Colonic mucosa (tissue), 4 donors: ENCODE measurements around the gene RNLS. TPM values are rescaled to one million over a fixed set of nuclear protein-coding genes. Genes with fewer than 3 reads are reported as not detected.

ENCODE experiments used
- DNase-seq: peaks from one replicate; pipeline ENCODE4 v3.0.0-alpha.2; 2020
- H3K27ac ChIP-seq: fragments of 200-600 bp; one replicate; pipeline ENCODE4 v1.8.0; 2021
- H3K27me3 ChIP-seq: fragments of 200-600 bp; one replicate; pipeline ENCODE4 v1.8.0; 2021
- H3K36me3 ChIP-seq: fragments of 200-600 bp; one replicate; pipeline ENCODE4 v1.8.0; 2021
- H3K4me1 ChIP-seq: fragments of 200-600 bp; one replicate; pipeline ENCODE4 v1.8.0; 2021; ENCODE audit warnings: mild to moderate bottlenecking
- H3K4me3 ChIP-seq: fragments of 200-600 bp; one replicate; pipeline ENCODE4 v1.8.0; 2021
- H3K9ac ChIP-seq, 2 donors: one replicate each; pipeline ENCODE4 v1.7.0; 2013; ENCODE audit warnings: control low read depth in 2 of 2, low read depth in 2 of 2, low read length in 2 of 2
- H3K9me3 ChIP-seq: fragments of 200-600 bp; one replicate; pipeline ENCODE4 v1.8.0; 2021
- intact Hi-C: fragments of 100-400 bp; cut with DNase I; formaldehyde crosslinking; loops from one replicate; pipeline ENCODE4 v1.14.1; 2022
- total RNA-seq, 2 donors: library from RNA; stranded (reverse); fragmentation: NEBNext Ultra II Directional in 1 of 2; extraction: Animal tissue kit (Norgen Biotek cat#: 25700) in 1 of 2; gene quantifications; one replicate each; pipeline ENCODE4 v1.2.1, GENCODE V29; 2021
- TF ChIP-seq, protein P1 (sequence below): fragments of 200-600 bp; IDR thresholded peaks from one replicate; pipeline ENCODE4 v1.8.0; 2022; ENCODE audit warnings: antibody characterized with exemption, mild to moderate bottlenecking
- donor health status: healthy.
- donor health status: DM: no; HTN: no; CAD: no.
- donor health status: DM: no; HTN: no; CAD: no.

Gene RNLS
- total RNA-seq, 2 donors from 2014 or later, result 13.0 to 19.1 TPM

DNA sequence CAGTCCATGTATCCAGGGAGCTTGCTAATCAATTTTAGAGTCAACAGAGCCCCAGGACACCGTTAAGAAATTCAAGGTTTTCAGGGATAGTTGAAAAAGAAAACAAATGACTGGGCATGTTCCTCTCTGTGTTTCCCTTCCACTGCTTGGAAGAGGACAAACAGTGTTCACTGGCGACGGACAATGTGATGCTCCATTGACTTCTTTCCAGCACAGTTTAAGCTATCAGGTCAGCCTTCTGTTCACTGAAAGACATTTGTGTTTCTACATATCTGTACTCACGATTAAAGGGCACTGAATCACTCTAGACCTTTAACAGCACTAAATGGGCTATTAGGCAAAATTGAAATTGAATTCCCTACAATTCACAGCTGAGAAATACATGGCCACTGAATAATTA, 123.6 kb downstream of the RNLS start:
- H3K36me3 ChIP-seq, result no peaks in the 10 kb centered on the region
- no peak overlapping the region for H3K4me3 ChIP-seq
- no peak for DNase-seq
- H3K4me1 ChIP-seq, result no peaks in the 10 kb centered on the region
- H3K9ac ChIP-seq, result no peak overlapping the region
- TF ChIP-seq, protein P1, sequence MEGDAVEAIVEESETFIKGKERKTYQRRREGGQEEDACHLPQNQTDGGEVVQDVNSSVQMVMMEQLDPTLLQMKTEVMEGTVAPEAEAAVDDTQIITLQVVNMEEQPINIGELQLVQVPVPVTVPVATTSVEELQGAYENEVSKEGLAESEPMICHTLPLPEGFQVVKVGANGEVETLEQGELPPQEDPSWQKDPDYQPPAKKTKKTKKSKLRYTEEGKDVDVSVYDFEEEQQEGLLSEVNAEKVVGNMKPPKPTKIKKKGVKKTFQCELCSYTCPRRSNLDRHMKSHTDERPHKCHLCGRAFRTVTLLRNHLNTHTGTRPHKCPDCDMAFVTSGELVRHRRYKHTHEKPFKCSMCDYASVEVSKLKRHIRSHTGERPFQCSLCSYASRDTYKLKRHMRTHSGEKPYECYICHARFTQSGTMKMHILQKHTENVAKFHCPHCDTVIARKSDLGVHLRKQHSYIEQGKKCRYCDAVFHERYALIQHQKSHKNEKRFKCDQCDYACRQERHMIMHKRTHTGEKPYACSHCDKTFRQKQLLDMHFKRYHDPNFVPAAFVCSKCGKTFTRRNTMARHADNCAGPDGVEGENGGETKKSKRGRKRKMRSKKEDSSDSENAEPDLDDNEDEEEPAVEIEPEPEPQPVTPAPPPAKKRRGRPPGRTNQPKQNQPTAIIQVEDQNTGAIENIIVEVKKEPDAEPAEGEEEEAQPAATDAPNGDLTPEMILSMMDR, result no peak
- H3K27ac ChIP-seq, result no peak overlapping the region
- intact Hi-C loops, result no loop called here
- H3K27me3 ChIP-seq, result no peaks in the 10 kb centered on the region
- H3K9me3 ChIP-seq, result no peaks in the 10 kb centered on the region

- intact Hi-C loops, result no loop called here
- TF ChIP-seq, protein P1, result no peak
- no peak overlapping the region for H3K27ac ChIP-seq
- H3K36me3 ChIP-seq, result no peaks in the 10 kb centered on the region
- H3K4me3 ChIP-seq, result no peak overlapping the region
- H3K27me3 ChIP-seq, result no peaks in the 10 kb centered on the region
- no peaks in the 10 kb centered on the region for H3K4me1 ChIP-seq
- no peaks in the 10 kb centered on the region for H3K9me3 ChIP-seq
- DNase-seq, result no peak
- H3K9ac ChIP-seq, result no peak overlapping the region
Observed at GRCh38 chr10:88458209-88458608, 124.9 kb downstream of the RNLS start.

GRCh38 chr10:88457660-88458059, 125.5 kb downstream of the RNLS start:
- DNase-seq, result no peak
- H3K9ac ChIP-seq, result no peak overlapping the region
- TF ChIP-seq, protein P1, result no peak
- H3K4me1 ChIP-seq, result no peaks in the 10 kb centered on the region
- H3K27ac ChIP-seq, result no peak overlapping the region
- H3K4me3 ChIP-seq, result no peak overlapping the region
- H3K36me3 ChIP-seq, result no peaks in the 10 kb centered on the region
- intact Hi-C loops, result no loop called here
- no peaks in the 10 kb centered on the region for H3K27me3 ChIP-seq
- H3K9me3 ChIP-seq, result no peaks in the 10 kb centered on the region

GRCh38 chr10:88456730-88457129, 126.4 kb downstream of the RNLS start:
- no peak for DNase-seq
- Histone ChIP-seq H3K4me1 (no peaks in the 10 kb centered on the region), H3K27me3 (no peaks in the 10 kb centered on the region), H3K9me3 (no peaks in the 10 kb centered on the region), H3K4me3 (no peak overlapping the region), H3K36me3 (no peaks in the 10 kb centered on the region), H3K9ac (no peak overlapping the region), H3K27ac (peak overlapping the region; percentile 17)
- intact Hi-C loops, result no loop called here
- TF ChIP-seq, protein P1, result no peak

DNA sequence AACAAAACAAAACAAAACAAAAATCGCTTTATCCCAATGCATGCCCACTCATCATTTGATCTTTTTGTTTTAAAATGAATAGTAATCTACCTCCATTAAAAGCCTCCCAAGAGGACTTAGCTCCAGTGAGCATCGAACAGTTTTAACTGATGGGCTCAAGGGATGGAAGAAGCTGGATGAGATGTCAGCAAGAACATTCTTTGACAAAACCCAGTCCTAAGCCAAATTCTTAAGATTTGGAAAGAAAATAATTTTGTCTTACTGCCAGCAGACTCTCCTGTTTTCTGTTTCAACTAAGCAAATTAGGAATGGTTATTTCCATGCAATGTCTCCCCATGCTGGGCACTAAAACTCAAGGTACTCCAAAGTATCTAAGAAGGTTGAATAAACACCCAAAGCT, 127.3 kb downstream of the RNLS start:
- H3K4me3 ChIP-seq, result no peak overlapping the region
- intact Hi-C loops, result no loop called here
- H3K4me1 ChIP-seq, result no peaks in the 10 kb centered on the region
- no peaks in the 10 kb centered on the region for H3K9me3 ChIP-seq
- H3K27ac ChIP-seq, result no peak overlapping the region
- no peak for DNase-seq
- TF ChIP-seq, protein P1, result no peak
- H3K27me3 ChIP-seq, result no peaks in the 10 kb centered on the region
- H3K36me3 ChIP-seq, result no peaks in the 10 kb centered on the region
- no peak overlapping the region for H3K9ac ChIP-seq

DNA sequence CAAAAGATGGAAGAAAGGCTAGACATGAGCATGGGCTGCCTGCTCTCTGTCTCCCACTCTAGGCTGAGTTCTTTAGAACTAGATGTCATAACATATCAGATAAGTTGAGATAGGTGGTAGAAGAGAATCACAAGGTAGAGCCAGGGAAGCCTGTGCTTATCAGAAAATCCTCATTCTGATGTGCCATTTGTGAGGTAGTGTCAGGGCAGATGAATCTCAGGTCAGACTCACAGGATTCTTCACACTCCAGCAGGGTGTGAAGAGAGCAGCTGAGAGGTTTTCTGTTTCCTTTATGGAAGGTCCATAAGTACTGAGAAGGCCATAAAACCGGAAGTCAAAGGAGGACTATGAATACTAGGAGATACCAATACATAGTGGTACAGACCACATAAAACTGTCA, 132.9 kb downstream of the RNLS start:
- H3K27me3 ChIP-seq, result no peaks in the 10 kb centered on the region
- no peaks in the 10 kb centered on the region for H3K4me1 ChIP-seq
- TF ChIP-seq, protein P1, result no peak
- DNase-seq, result no peak
- no peaks in the 10 kb centered on the region for H3K9me3 ChIP-seq
- no peak overlapping the region for H3K4me3 ChIP-seq
- H3K36me3 ChIP-seq, result no peaks in the 10 kb centered on the region
- intact Hi-C loops, result no loop called here
- H3K9ac ChIP-seq, result no peak overlapping the region
- H3K27ac ChIP-seq, result no peak overlapping the region
